ENCODE measurements around the gene ADAMTS9.

- no peak for TF ChIP-seq CTCF (IDR thresholded peaks at IDR 0.05; ENCODE audit: low read depth, low read length)
- no peak for TF ChIP-seq EZH2phosphoT487 (IDR thresholded peaks at IDR 0.05; ENCODE audit: low read depth)
Measured at GRCh38 chr3:64650715-64651114, 37.1 kb downstream of the ADAMTS9 start.

Data from OCI-LY3 (cell line).